ENCODE results near the gene RTKN.
"Not testable (repeated sequence)": the region's sequence is repeated elsewhere in the genome, so short reads cannot be mapped to it uniquely, and the experiment has no call there.

Gene RTKN

DNA sequence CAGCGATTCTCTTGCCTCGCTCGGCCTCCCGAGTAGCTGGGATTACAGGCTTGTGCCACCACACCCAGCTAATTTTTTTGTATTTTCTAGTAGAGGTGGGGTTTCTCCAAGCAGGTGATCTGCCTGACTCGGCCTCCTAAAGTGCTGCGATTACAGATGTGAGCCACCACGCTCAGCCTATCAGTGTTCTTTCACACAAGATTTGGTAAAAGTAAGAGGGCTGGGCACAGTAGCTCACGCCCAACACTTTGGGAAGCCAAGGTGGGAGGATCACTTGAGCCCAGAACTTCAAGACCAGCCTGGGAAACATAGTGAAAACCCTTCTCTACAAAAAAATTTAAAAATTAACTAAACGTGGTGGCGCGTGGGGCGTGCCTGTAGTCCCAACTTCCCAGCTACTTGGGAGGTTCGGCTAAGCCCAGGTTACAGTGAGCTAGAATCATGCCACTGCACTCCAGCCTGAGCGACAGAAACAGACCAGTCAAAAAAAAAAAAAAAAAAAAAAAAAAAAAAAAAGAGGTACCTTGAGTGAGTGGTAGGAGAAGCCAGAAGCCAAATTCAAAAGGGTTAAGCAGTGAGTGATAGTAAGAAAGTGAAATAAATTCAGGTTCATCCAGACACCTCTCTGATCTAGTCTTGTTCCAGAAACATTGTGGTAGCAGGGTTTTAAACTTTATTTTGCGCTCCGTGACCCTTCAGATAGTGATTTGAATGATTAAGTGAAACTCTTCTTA lies 29.8 kb upstream of the RTKN start:
- Histone ChIP-seq H3K27ac (peak overlapping the region; percentile 78 to 92), H3K4me3 (peak overlapping the region; percentile 81)
- no peak for DNase-seq (ENCODE audit: low spot score)
- TF ChIP-seq, protein P1, sequence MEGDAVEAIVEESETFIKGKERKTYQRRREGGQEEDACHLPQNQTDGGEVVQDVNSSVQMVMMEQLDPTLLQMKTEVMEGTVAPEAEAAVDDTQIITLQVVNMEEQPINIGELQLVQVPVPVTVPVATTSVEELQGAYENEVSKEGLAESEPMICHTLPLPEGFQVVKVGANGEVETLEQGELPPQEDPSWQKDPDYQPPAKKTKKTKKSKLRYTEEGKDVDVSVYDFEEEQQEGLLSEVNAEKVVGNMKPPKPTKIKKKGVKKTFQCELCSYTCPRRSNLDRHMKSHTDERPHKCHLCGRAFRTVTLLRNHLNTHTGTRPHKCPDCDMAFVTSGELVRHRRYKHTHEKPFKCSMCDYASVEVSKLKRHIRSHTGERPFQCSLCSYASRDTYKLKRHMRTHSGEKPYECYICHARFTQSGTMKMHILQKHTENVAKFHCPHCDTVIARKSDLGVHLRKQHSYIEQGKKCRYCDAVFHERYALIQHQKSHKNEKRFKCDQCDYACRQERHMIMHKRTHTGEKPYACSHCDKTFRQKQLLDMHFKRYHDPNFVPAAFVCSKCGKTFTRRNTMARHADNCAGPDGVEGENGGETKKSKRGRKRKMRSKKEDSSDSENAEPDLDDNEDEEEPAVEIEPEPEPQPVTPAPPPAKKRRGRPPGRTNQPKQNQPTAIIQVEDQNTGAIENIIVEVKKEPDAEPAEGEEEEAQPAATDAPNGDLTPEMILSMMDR (IDR thresholded peaks at IDR 0.05) = no peak

DNA sequence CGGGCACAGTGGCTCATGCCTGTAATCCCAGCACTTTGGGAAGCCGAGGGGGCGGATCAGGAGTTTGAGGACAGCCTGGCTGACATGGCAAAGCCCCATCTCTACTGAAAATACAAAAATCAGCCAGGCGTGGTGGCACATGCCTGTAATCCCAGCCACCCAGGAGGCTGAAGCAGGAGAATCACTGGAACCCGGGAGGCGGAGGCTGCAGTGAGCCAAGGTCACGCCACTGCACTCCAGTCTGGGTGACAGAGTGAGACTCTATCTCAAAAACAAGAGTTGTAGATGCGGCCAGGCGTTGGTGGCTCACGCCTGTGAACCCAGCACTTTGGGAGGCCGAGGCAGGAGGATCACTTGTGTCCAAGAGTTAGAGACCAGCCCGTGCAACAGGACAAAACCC lies 29.0 kb upstream of the RTKN start:
- H3K27ac ChIP-seq; DNase-seq (ENCODE audit: low spot score); H3K4me3 ChIP-seq: not testable (repeated sequence)

DNA sequence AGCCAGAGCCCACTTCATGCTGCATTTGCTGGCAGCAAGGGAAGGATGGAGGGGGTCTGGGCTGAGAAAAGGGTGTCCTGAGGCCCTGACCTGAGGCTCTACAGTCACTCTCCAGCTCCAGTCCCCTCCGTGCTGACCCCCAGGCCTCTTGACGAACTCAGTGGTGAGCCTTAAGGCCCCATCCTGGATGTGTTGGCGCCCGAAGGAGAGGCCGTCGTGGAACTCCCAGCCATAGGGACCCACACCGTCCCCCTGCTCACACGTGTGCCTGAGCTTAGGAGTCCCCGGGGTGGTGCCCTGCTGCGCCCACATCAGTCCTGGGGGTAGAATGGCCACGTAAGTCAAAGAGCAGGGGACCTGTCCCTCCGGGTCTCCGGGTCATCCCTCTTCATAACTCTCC lies 22.7 kb upstream of the RTKN start:
- DNase-seq (ENCODE audit: low spot score) = no peak
- Histone ChIP-seq H3K27ac (peak overlapping the region; percentile 78 to 88), H3K4me3 (peak overlapping the region; percentile 92)
- TF ChIP-seq, protein P1 (IDR thresholded peaks at IDR 0.05) = no peak

DNA sequence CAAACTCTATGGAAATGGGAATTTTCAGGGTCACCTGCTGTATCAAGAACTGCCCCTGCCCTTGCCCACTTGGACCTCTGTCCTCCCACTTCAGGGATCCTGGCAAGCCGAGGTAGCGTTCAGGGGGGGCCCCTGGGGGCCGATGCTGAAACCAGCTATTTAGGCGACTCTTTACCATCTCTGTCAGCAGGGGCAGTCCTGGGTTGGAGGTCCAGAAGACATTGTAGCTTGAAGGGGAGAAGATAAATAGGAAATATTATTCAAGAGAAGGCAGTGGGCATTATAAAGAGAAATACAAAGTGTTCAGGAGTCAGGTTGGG lies 21.0 kb upstream of the RTKN start:
- no peak overlapping the region for H3K27ac ChIP-seq
- TF ChIP-seq, protein P1 (IDR thresholded peaks at IDR 0.05) = no peak

DNA sequence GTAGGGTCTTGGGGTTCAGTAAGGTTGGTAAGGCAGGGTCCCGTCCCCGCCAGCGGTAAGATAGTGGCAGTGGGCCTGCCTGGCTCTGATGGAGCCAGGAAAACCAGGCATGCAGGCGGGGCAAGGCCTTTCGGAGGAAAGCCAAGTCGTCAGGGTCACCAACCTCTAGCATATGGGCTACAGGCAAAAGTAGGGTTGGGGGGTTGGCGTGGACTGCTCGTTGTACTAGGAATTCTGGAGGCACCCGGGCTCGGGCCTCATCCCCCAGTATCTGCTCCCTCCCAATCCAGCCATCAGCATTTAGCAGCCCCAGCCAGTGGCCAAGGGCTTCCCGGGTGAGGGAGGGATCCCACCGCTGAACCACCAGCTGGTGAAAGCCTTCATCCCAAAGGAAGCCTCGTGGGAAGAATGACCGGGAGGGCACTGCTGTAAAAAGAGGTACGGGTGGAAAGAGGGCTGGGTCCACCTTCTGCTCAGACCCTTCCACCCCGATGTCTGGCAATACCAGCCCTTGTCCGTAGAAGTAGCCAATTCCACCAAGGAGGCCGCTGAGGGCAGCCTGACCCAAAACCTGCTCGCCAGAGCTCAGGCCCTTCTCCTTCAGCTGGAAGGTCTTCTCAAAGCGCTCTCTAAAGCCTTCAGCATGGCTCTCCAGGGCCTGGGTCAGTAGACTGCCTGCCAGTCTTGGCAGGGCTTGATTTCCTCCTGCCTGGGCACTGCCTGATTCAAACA lies 20.5 kb upstream of the RTKN start:
- no peak for DNase-seq (ENCODE audit: low spot score)
- TF ChIP-seq, protein P1 (IDR thresholded peaks at IDR 0.05) = no peak
- Histone ChIP-seq H3K4me3 (no peak overlapping the region), H3K27ac (no peak overlapping the region)

More for the DNA sequence above, 21.0 kb upstream of the RTKN start:
- H3K4me3 ChIP-seq = no peak overlapping the region
- no peak for DNase-seq (ENCODE audit: low spot score)

DNA sequence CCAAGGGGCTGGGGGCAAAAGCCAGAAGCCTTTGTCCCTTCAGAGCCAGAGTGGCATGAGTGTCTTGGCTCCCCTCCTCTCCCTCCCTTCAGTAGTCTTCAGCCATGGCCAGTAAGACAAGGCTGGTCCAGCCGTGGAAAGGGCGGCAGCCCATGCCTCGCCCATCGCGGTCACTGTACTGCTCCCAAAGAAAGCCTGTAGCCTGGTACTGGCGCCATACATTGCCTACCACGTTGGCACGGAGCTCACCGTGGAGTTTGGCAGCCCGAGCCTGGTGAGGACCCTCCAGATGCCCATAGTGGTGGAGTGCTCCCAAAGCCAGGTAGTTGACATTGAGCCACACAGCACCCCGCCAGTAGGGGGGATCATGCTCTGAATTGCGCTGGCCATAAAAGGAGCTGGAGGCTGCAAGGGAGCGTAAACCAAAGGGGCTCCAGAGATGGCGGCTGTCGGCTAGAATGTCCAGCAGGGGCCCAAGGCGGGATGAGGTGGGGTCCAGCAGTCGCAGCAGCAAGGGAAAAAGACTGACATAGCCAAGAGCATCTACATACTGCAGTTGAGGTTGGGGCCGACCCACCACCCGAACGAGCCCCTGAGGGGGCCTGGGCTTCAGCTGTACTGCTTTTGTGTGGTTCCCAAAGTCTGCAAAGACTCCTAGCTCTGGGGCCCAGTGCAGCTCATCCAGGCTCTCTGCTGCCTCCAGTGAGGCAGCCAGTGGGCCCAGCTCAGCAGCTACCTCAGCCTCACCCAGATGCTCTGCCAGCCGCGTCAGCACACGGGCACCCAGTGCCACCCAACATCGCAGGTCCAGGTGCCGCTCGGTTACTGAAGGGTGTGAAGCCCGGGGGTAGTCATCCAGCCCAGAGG lies 19.7 kb upstream of the RTKN start:
- H3K27ac ChIP-seq = no peak overlapping the region
- TF ChIP-seq, protein P1 (IDR thresholded peaks at IDR 0.05) = no peak
- DNase-seq (ENCODE audit: low spot score) = no peak
- no peak overlapping the region for H3K4me3 ChIP-seq

DNA sequence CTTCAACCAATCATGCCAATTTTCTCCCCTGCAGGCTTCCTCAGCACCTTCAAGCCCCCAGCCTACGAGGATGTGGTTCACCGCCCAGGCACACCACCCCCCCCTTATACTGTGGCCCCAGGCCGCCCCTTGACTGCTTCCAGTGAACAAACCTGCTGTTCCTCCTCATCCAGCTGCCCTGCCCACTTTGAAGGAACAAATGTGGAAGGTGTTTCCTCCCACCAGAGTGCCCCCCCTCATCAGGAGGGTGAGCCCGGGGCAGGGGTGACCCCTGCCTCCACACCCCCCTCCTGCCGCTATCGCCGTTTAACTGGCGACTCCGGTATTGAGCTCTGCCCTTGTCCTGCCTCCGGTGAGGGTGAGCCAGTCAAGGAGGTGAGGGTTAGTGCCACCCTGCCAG lies 18.4 kb upstream of the RTKN start:
- DNase-seq (ENCODE audit: low spot score); H3K27ac ChIP-seq; H3K4me3 ChIP-seq: not testable (repeated sequence)

DNA sequence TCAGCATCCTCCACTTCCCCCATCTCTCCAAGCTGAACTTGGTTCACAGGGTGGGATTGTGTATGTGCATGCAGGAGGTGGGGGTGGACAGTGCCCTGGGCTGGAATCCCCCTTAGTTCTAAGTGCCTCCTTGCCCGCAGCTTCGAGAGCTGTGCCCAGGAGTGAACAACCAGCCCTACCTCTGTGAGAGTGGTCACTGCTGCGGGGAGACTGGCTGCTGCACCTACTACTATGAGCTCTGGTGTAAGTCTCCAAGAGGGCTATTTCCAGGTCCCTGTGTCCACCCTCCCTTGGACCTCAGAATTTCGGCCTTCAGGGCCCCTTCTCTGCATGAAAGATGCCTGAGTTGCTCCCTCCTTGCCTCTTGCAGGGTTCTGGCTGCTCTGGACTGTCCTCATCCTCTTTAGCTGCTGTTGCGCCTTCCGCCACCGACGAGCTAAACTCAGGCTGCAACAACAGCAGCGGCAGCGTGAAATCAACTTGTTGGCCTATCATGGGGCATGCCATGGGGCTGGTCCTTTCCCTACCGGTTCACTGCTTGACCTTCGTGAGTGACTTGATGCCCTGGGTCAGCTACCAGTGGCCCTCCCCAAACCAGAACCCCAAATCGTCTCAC lies 17.9 kb upstream of the RTKN start:
- peak overlapping the region in 1 of 2 donors; percentile 88 for H3K27ac ChIP-seq
- peak overlapping the region; percentile 80 for H3K4me3 ChIP-seq
- DNase-seq (ENCODE audit: low spot score) = not testable (repeated sequence)

All from coronary artery (tissue), 2 donors.